HepG2 (cell line): Measurements from ENCODE around the gene RAB5B. TPM values are rescaled to one million over a fixed set of nuclear protein-coding genes. Genes with fewer than 3 reads are reported as not detected.

Source experiments
- AHR ChIP-seq: IDR thresholded peaks from 2 replicates; pipeline ENCODE4 v1.6.1; 2018; ENCODE audit warnings: missing genetic modification reagents, missing compliant biosample characterization
- JUND ChIP-seq: sonication (generic); formaldehyde crosslinking; IDR thresholded peaks from 2 replicates; pipeline ENCODE4 v1.8.0; 2022; ENCODE audit warnings: mild to moderate bottlenecking, missing genetic modification reagents
- MLLT10 ChIP-seq: sonication (generic); formaldehyde crosslinking; IDR thresholded peaks from 2 replicates; pipeline ENCODE4 v1.4.0; 2020; ENCODE audit warnings: missing genetic modification reagents
- TEAD3 ChIP-seq: optimal IDR thresholded peaks from 2 replicates; pipeline ENCODE3; 2016; ENCODE audit warnings: borderline replicate concordance
- TGIF2 ChIP-seq: IDR thresholded peaks from 2 replicates; pipeline ENCODE4 v1.6.1; 2016; ENCODE audit warnings: control low read depth, missing compliant biosample characterization
- TOPORS ChIP-seq: sonication (generic); formaldehyde crosslinking; IDR thresholded peaks from 2 replicates; pipeline ENCODE4 v1.8.0; 2023; ENCODE audit warnings: mild to moderate bottlenecking, missing genetic modification reagents
- ZBTB20 ChIP-seq: sonication (generic); formaldehyde crosslinking; IDR thresholded peaks from 2 replicates; pipeline ENCODE4 v1.8.1; 2023; ENCODE audit warnings: missing genetic modification reagents, low read depth, mild to moderate bottlenecking, borderline replicate concordance
- ZNF143 ChIP-seq: sonication (generic); formaldehyde crosslinking; IDR thresholded peaks from 2 replicates; pipeline ENCODE4 v1.4.0; 2020; ENCODE audit warnings: missing genetic modification reagents
- ZNF672 ChIP-seq: sonication (generic); formaldehyde crosslinking; IDR thresholded peaks from 2 replicates; pipeline ENCODE4 v1.8.1; 2022; ENCODE audit warnings: missing genetic modification reagents
- ZNF674 ChIP-seq: sonication (generic); formaldehyde crosslinking; IDR thresholded peaks from 2 replicates; pipeline ENCODE4 v1.5.0; 2020; ENCODE audit warnings: low read depth, mild to moderate bottlenecking, missing genetic modification reagents
- ZNF777 ChIP-seq: sonication (generic); formaldehyde crosslinking; IDR thresholded peaks from 2 replicates; pipeline ENCODE4 v1.4.0; 2020; ENCODE audit warnings: missing genetic modification reagents
- polyA plus RNA-seq, 8 experiments: library from polyadenylated mRNA; depleted of rRNA in 3 of 8; stranded (reverse) in 7 of 8; unstranded in 1 of 8; fragments of >200 nt; fragmentation: Illumina TruSeq in 4 of 8; extraction: Trizol in 4 of 8; gene quantifications; 2 replicates each; pipeline versions ENCODE4 v1.2.1 to v1.2.3, GENCODE V29; 2011 to 2016; ENCODE audit warnings: low read depth in 4 of 8, missing spikeins in 1 of 8, mixed read lengths in 1 of 8; ENCODE audit not compliant: insufficient read depth in 1 of 8
- total RNA-seq, 5 experiments: library from RNA; depleted of rRNA; stranded (reverse); fragments of >200 nt; fragmentation: Illumina TruSeq; extraction: Trizol; gene quantifications; 2 replicates each; pipeline ENCODE4 v1.2.3, GENCODE V29; 2016; ENCODE audit warnings: low read depth in 1 of 5
- TF ChIP-seq, protein P1 (sequence below), 2 experiments: sonication (generic) in 1 of 2; formaldehyde crosslinking in 1 of 2; IDR thresholded peaks; 2 replicates each; pipeline versions ENCODE4 v1.6.1 to v1.9.0; 2014 to 2022; ENCODE audit warnings: antibody characterized with exemption in 1 of 2, borderline replicate concordance in 1 of 2, inconsistent platforms in 1 of 2, low read depth in 1 of 2, missing genetic modification reagents in 1 of 2
- TF ChIP-seq, protein P2 (sequence below): fragments of 450-650 bp; IDR thresholded peaks from 2 replicates; pipeline ENCODE4 v1.6.1; 2016
- TF ChIP-seq, protein P3 (sequence below): sonication (generic); formaldehyde crosslinking; IDR thresholded peaks from 2 replicates; pipeline ENCODE4 v1.4.0; 2020; ENCODE audit warnings: missing genetic modification reagents

Gene RAB5B
- total and polyA plus RNA-seq, 2 of the 13 experiments (the other 11 are each of a cell fraction or from before 2014, with no cell fraction given), result 26.0 to 68.3 TPM

DNA sequence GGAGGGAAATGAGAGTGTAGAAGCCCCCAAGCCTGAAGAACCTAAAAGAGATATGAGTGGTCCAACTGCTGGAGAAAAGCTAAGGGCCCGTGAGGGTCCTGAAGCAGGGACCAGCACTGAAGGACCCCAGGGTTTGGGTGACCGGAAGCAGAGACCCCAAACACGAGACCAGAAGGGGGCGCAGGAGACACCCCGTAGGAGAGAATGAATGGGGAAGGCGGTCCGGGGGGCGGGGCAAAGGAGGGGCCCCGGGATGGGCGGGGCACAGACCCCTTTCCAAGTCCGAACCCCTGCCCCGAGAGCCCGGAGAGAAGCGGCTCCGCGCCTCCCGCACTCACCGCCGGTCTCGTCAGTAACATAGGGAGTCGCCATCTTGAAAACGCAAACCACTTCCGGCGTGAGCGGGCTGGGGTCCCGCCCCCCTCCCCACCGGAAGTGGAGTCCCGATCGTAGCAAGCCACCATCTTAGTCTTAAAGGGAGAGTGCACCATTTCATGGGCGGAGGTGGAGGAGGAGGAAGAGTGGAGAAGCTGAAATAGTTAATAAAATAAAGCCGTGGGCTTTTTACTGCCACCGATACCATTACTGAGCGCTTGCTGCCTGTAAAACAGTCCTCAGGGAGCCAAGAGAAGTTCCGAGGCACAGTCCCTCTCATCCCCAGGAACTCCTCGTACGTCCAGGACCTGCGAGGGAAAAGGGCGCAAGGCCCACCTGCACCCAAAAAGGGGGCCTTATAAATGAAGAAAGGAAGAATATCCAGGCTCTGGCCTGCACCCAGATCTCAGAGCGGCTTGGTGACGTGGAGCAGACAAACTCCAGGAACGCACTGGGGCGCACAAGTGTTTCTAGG is 46.9 kb upstream of the RAB5B start (continued):
- TF ChIP-seq, protein P1, sequence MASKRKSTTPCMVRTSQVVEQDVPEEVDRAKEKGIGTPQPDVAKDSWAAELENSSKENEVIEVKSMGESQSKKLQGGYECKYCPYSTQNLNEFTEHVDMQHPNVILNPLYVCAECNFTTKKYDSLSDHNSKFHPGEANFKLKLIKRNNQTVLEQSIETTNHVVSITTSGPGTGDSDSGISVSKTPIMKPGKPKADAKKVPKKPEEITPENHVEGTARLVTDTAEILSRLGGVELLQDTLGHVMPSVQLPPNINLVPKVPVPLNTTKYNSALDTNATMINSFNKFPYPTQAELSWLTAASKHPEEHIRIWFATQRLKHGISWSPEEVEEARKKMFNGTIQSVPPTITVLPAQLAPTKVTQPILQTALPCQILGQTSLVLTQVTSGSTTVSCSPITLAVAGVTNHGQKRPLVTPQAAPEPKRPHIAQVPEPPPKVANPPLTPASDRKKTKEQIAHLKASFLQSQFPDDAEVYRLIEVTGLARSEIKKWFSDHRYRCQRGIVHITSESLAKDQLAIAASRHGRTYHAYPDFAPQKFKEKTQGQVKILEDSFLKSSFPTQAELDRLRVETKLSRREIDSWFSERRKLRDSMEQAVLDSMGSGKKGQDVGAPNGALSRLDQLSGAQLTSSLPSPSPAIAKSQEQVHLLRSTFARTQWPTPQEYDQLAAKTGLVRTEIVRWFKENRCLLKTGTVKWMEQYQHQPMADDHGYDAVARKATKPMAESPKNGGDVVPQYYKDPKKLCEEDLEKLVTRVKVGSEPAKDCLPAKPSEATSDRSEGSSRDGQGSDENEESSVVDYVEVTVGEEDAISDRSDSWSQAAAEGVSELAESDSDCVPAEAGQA (IDR thresholded peaks at IDR 0.05; ENCODE audit: low read depth), result peak; percentile 95
- TF ChIP-seq, protein P1 (CRISPR knock-in tag; IDR thresholded peaks at IDR 0.05; ENCODE audit: borderline replicate concordance), result 0 out of 2 replicates have a peak, but pooled peaks have one; percentile 25
- TF ChIP-seq ZBTB20 (CRISPR knock-in tag), result no peak
- TF ChIP-seq ZNF674, result no peak
- TF ChIP-seq AHR (CRISPR knock-in tag), result no peak
- no peak for TF ChIP-seq JUND (CRISPR knock-in tag)
- TF ChIP-seq TOPORS (CRISPR knock-in tag), result peak; percentile 19; the same call in 1 of the 2 replicates
- peak; percentile 53 for TF ChIP-seq ZNF143 (CRISPR knock-in tag)
- no peak for TF ChIP-seq ZNF672 (CRISPR knock-in tag)
- TF ChIP-seq, protein P2, sequence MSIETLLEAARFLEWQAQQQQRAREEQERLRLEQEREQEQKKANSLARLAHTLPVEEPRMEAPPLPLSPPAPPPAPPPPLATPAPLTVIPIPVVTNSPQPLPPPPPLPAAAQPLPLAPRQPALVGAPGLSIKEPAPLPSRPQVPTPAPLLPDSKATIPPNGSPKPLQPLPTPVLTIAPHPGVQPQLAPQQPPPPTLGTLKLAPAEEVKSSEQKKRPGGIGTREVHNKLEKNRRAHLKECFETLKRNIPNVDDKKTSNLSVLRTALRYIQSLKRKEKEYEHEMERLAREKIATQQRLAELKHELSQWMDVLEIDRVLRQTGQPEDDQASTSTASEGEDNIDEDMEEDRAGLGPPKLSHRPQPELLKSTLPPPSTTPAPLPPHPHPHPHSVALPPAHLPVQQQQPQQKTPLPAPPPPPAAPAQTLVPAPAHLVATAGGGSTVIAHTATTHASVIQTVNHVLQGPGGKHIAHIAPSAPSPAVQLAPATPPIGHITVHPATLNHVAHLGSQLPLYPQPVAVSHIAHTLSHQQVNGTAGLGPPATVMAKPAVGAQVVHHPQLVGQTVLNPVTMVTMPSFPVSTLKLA, result no peak
- TF ChIP-seq MLLT10, result no peak
- TF ChIP-seq TGIF2 (CRISPR knock-in tag), result no peak
- no peak for TF ChIP-seq TEAD3 (CRISPR knock-in tag)
- TF ChIP-seq, protein P3, sequence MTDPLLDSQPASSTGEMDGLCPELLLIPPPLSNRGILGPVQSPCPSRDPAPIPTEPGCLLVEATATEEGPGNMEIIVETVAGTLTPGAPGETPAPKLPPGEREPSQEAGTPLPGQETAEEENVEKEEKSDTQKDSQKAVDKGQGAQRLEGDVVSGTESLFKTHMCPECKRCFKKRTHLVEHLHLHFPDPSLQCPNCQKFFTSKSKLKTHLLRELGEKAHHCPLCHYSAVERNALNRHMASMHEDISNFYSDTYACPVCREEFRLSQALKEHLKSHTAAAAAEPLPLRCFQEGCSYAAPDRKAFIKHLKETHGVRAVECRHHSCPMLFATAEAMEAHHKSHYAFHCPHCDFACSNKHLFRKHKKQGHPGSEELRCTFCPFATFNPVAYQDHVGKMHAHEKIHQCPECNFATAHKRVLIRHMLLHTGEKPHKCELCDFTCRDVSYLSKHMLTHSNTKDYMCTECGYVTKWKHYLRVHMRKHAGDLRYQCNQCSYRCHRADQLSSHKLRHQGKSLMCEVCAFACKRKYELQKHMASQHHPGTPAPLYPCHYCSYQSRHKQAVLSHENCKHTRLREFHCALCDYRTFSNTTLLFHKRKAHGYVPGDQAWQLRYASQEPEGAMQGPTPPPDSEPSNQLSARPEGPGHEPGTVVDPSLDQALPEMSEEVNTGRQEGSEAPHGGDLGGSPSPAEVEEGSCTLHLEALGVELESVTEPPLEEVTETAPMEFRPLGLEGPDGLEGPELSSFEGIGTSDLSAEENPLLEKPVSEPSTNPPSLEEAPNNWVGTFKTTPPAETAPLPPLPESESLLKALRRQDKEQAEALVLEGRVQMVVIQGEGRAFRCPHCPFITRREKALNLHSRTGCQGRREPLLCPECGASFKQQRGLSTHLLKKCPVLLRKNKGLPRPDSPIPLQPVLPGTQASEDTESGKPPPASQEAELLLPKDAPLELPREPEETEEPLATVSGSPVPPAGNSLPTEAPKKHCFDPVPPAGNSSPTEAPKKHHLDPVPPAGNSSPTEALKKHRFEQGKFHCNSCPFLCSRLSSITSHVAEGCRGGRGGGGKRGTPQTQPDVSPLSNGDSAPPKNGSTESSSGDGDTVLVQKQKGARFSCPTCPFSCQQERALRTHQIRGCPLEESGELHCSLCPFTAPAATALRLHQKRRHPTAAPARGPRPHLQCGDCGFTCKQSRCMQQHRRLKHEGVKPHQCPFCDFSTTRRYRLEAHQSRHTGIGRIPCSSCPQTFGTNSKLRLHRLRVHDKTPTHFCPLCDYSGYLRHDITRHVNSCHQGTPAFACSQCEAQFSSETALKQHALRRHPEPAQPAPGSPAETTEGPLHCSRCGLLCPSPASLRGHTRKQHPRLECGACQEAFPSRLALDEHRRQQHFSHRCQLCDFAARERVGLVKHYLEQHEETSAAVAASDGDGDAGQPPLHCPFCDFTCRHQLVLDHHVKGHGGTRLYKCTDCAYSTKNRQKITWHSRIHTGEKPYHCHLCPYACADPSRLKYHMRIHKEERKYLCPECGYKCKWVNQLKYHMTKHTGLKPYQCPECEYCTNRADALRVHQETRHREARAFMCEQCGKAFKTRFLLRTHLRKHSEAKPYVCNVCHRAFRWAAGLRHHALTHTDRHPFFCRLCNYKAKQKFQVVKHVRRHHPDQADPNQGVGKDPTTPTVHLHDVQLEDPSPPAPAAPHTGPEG (CRISPR knock-in tag), result 0 out of 2 replicates have a peak, but pooled peaks have one; percentile 14
- peak; percentile 50 for TF ChIP-seq ZNF777 (CRISPR knock-in tag)
